Astrocyte of the spinal cord (primary cell): Measurements from ENCODE around the gene HMGB1.
"Not testable (repeated sequence)": the region's sequence is repeated elsewhere in the genome, so short reads cannot be mapped to it uniquely, and the experiment has no call there.

ENCODE experiments used
- DNase-seq: peaks from one replicate; pipeline ENCODE4 v3.0.0; 2011; ENCODE audit warnings: low read depth, low spot score
- H3K4me3 ChIP-seq: 2 replicates; pipeline ENCODE4 v1.5.1; 2011; ENCODE audit warnings: low read depth, mild to moderate bottlenecking, low read length, moderate library complexity
- CTCF ChIP-seq: IDR thresholded peaks from 2 replicates; pipeline ENCODE4 v1.5.1; 2012; ENCODE audit warnings: low read depth, mild to moderate bottlenecking, low read length, inconsistent platforms
- in situ Hi-C: cut with HindIII; loops from 2 replicates; pipeline ENCODE4 v1.10.0; 2017; ENCODE audit warnings: low sequenced_read_pairs

HMGB1 gene

GRCh38 chr13:30446126-30446500 lies 19.6 kb downstream of the HMGB1 start:
- in situ Hi-C loops = no loop called here
- H3K4me3 ChIP-seq = peak overlapping the region; percentile 8
- no peak for TF ChIP-seq CTCF
- DNase-seq = no peak

- DNase-seq = no peak
- no peak overlapping the region for H3K4me3 ChIP-seq
- in situ Hi-C loops = no loop called here
- no peak for TF ChIP-seq CTCF
Observed at GRCh38 chr13:30443957-30444404, 21.8 kb downstream of the HMGB1 start.

- in situ Hi-C loops, H3K4me3 ChIP-seq, DNase-seq: not testable (repeated sequence)
Observed at GRCh38 chr13:30443491-30443890, 22.2 kb downstream of the HMGB1 start.

- DNase-seq = no peak
- no peak for TF ChIP-seq CTCF
- in situ Hi-C loops = no loop called here
- H3K4me3 ChIP-seq = no peak overlapping the region
Observed at GRCh38 chr13:30442926-30443325, 22.8 kb downstream of the HMGB1 start.

- no peak for TF ChIP-seq CTCF
- in situ Hi-C loops = no loop called here
- H3K4me3 ChIP-seq = no peak overlapping the region
- DNase-seq = no peak
Observed at GRCh38 chr13:30440910-30441703, 24.6 kb downstream of the HMGB1 start.

- in situ Hi-C loops = no loop called here
- TF ChIP-seq CTCF = no peak
- no peak overlapping the region for H3K4me3 ChIP-seq
- DNase-seq = no peak
Observed at GRCh38 chr13:30438286-30438685, 27.4 kb downstream of the HMGB1 start.

GRCh38 chr13:30437177-30437576 lies 28.6 kb downstream of the HMGB1 start:
- DNase-seq = no peak

More at GRCh38 chr13:30437177-30437576, 28.6 kb downstream of the HMGB1 start:
- TF ChIP-seq CTCF = no peak
- no peak overlapping the region for H3K4me3 ChIP-seq
- in situ Hi-C loops = no loop called here
